ENCODE results near the gene RNASEL. TPM values are rescaled to one million over a fixed set of nuclear protein-coding genes. Genes with fewer than 3 reads are reported as not detected.

Gene RNASEL
- total and polyA plus RNA-seq, 2 of the 4 experiments (the other 2 are of a cell fraction) = 2.5 to 6.5 TPM

DNA sequence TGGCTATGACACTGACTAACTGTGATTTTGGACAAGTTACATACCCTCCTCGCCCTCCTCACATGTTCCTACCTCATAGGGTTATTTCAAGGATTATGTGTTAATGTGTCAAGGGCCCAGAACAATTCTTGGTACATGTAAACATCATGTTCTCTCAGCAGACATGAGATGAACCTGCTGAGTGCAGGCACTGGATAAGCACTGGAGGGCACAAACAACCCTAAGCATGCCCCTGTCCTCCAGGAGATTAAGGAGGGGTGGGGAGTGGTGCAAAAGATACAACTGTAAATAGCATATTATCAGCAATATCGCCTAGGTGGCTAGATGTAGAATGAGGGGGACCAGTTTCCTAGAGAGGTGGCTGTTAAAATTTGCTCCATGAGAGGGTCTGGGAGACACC, 32.9 kb upstream of the RNASEL start:
- no peak overlapping the region for H3K23ac ChIP-seq (ENCODE audit: low read depth, low read length)
- H3K9me3 ChIP-seq (ENCODE audit: control insufficient read depth, insufficient read depth, low read length) = no peaks in the 10 kb centered on the region
- peaks cover 3% of the 10 kb centered on the region; the same call in 1 of the 2 replicates for H3K4me1 ChIP-seq (ENCODE audit: control insufficient read depth, insufficient read depth, low read length)
- no peaks in the 10 kb centered on the region for H3K79me1 ChIP-seq (ENCODE audit: low read depth in 1 of 2, low read length in 2 of 2)
- no peaks in the 10 kb centered on the region for H3K36me3 ChIP-seq (ENCODE audit: control insufficient read depth, insufficient read depth, low read length)
- dilution Hi-C loops (cut with HindIII; ENCODE audit: low sequenced_read_pairs, unreplicated experiment) = no loop called here
- no peak overlapping the region for H2BK120ac ChIP-seq (ENCODE audit: low read depth, low read length)
- H3K4me3 ChIP-seq (ENCODE audit: insufficient read depth, low read depth, low read length) = no peak overlapping the region
- TF ChIP-seq RFX5 (IDR thresholded peaks at IDR 0.05; ENCODE audit: low read depth, low read length) (no peak), MXI1 (IDR thresholded peaks at IDR 0.05; ENCODE audit: borderline replicate concordance, low read depth, low read length) (no peak), BHLHE40 (IDR thresholded peaks at IDR 0.05; ENCODE audit: low read depth, low read length) (no peak), FOS (IDR thresholded peaks at IDR 0.05; ENCODE audit: low read depth, low read length) (no peak), RAD21 (IDR thresholded peaks at IDR 0.05; ENCODE audit: low read length) (no peak), POLR2A (IDR thresholded peaks at IDR 0.05; ENCODE audit: low read depth, low read length) (no peak), CHD1 (IDR thresholded peaks at IDR 0.05; ENCODE audit: low read depth, low read length) (no peak), MAFK (IDR thresholded peaks at IDR 0.05; ENCODE audit: low read depth, low read length) (no peak), CEBPB (IDR thresholded peaks at IDR 0.05; ENCODE audit: low read depth, low read length) (no peak), MAZ (IDR thresholded peaks at IDR 0.05; ENCODE audit: borderline replicate concordance, low read depth, low read length) (no peak), RCOR1 (IDR thresholded peaks at IDR 0.05; ENCODE audit: insufficient replicate concordance, low read length) (no peak), SMC3 (IDR thresholded peaks at IDR 0.05; ENCODE audit: low read depth, low read length) (no peak), NFE2L2 (IDR thresholded peaks at IDR 0.05; ENCODE audit: low read depth, low read length) (no peak)
- TF ChIP-seq, protein P1, sequence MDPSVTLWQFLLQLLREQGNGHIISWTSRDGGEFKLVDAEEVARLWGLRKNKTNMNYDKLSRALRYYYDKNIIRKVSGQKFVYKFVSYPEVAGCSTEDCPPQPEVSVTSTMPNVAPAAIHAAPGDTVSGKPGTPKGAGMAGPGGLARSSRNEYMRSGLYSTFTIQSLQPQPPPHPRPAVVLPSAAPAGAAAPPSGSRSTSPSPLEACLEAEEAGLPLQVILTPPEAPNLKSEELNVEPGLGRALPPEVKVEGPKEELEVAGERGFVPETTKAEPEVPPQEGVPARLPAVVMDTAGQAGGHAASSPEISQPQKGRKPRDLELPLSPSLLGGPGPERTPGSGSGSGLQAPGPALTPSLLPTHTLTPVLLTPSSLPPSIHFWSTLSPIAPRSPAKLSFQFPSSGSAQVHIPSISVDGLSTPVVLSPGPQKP (IDR thresholded peaks at IDR 0.05; ENCODE audit: borderline replicate concordance, low read depth, low read length) = no peak
- TF ChIP-seq, protein P2, sequence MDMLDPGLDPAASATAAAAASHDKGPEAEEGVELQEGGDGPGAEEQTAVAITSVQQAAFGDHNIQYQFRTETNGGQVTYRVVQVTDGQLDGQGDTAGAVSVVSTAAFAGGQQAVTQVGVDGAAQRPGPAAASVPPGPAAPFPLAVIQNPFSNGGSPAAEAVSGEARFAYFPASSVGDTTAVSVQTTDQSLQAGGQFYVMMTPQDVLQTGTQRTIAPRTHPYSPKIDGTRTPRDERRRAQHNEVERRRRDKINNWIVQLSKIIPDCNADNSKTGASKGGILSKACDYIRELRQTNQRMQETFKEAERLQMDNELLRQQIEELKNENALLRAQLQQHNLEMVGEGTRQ (IDR thresholded peaks at IDR 0.05; ENCODE audit: low read depth, low read length) = no peak
- TF ChIP-seq, protein P3, sequence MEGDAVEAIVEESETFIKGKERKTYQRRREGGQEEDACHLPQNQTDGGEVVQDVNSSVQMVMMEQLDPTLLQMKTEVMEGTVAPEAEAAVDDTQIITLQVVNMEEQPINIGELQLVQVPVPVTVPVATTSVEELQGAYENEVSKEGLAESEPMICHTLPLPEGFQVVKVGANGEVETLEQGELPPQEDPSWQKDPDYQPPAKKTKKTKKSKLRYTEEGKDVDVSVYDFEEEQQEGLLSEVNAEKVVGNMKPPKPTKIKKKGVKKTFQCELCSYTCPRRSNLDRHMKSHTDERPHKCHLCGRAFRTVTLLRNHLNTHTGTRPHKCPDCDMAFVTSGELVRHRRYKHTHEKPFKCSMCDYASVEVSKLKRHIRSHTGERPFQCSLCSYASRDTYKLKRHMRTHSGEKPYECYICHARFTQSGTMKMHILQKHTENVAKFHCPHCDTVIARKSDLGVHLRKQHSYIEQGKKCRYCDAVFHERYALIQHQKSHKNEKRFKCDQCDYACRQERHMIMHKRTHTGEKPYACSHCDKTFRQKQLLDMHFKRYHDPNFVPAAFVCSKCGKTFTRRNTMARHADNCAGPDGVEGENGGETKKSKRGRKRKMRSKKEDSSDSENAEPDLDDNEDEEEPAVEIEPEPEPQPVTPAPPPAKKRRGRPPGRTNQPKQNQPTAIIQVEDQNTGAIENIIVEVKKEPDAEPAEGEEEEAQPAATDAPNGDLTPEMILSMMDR (conservative IDR thresholded peaks at IDR 0.05; ENCODE audit: low read depth, low read length) = no peak
- H3K4ac ChIP-seq (ENCODE audit: low read depth, low read length) = no peak overlapping the region
- H3K14ac ChIP-seq (replicated peaks; ENCODE audit: low read depth, low read length) = no peak overlapping the region
- no peak overlapping the region for H3K9ac ChIP-seq (ENCODE audit: low read depth, low read length)
- DNase-seq (no peak), ATAC-seq (ENCODE audit: low read depth) (no peak)
- H2BK5ac ChIP-seq (ENCODE audit: low read depth, low read length, poor library complexity, severe bottlenecking) = no peak overlapping the region
- H2BK15ac ChIP-seq (ENCODE audit: low read depth, low read length) = no peak overlapping the region
- H2AK5ac ChIP-seq (ENCODE audit: low read depth, low read length) = no peak overlapping the region
- BruUV-seq (replicated peaks) = no TSS peak
- CTCF ChIA-PET = no interaction called here
- WGBS, 2 experiments (ENCODE audit: extremely low coverage in 2 of 2, insufficient read length in 1 of 2) = no CpG with 5 or more reads among the region's 2 CpGs
- no peak overlapping the region for H2AFZ ChIP-seq (replicated peaks; ENCODE audit: low read length, poor library complexity)
- H3K56ac ChIP-seq (ENCODE audit: extremely low read depth, insufficient read depth, low read length) = no peak overlapping the region
- no peak overlapping the region for H4K8ac ChIP-seq (ENCODE audit: low read depth in 2 of 2, low read length in 2 of 2)
- no peaks in the 10 kb centered on the region for H3K9me1 ChIP-seq (ENCODE audit: insufficient read depth, low read length)
- intact Hi-C loops (cut with micrococcal nuclease) = no loop called here
- no peak overlapping the region for H3K4me2 ChIP-seq (ENCODE audit: low read depth, low read length)
- H2BK20ac ChIP-seq (ENCODE audit: low read depth, low read length) = no peak overlapping the region
- POLR2A ChIA-PET (ENCODE audit: unreplicated experiment) = no interaction called here
- in situ Hi-C loops (cut with MboI; ENCODE audit: low sequenced_read_pairs) = no loop called here
- H4K20me1 ChIP-seq (ENCODE audit: insufficient read depth, low read length) = no peaks in the 10 kb centered on the region
- no peak overlapping the region for H4K91ac ChIP-seq (ENCODE audit: insufficient read depth, low read depth, low read length)
- no peak overlapping the region for H3K27ac ChIP-seq (ENCODE audit: insufficient read depth, low read length)
- H3K27me3 ChIP-seq (ENCODE audit: control insufficient read depth, insufficient read depth, low read length) = peaks cover 17% of the 10 kb centered on the region
- H2AK9ac ChIP-seq (replicated peaks; ENCODE audit: low read depth, low read length, poor library complexity) = no peak overlapping the region
- H4K5ac ChIP-seq (ENCODE audit: low read depth, low read length) = no peak overlapping the region
- no peak overlapping the region for H3K18ac ChIP-seq (ENCODE audit: low read depth, low read length)
